ENCODE measurements around the gene SLC43A2.

SLC43A2 gene

DNA sequence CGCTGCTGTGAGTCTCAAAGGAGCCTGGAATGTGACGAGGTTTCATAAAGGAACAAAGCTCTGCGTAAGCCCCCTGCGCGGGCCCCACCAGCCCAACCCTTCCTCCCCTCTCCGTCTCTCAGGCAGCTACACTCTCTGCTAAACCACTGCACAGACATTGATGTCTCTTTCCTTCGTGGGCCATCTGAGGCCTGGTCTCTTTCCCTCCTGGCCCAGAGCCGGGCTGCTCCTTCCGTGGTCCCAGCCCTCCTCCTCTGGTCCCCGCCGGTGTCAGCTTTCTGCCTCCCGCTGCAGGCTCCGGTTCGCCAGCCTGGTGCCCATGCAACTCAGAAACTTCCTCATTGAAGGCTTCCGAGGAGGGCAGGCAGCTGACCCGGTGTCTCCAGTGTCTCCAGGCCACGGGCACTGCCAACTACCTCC lies 9.5 kb upstream of the SLC43A2 start:
- TF ChIP-seq EZH2phosphoT487 (IDR thresholded peaks at IDR 0.05; ENCODE audit: low read length) (no peak), EZH2 (optimal IDR thresholded peaks at IDR 0.05; ENCODE audit: low read depth, low read length) (no peak)
- TF ChIP-seq, protein P1, sequence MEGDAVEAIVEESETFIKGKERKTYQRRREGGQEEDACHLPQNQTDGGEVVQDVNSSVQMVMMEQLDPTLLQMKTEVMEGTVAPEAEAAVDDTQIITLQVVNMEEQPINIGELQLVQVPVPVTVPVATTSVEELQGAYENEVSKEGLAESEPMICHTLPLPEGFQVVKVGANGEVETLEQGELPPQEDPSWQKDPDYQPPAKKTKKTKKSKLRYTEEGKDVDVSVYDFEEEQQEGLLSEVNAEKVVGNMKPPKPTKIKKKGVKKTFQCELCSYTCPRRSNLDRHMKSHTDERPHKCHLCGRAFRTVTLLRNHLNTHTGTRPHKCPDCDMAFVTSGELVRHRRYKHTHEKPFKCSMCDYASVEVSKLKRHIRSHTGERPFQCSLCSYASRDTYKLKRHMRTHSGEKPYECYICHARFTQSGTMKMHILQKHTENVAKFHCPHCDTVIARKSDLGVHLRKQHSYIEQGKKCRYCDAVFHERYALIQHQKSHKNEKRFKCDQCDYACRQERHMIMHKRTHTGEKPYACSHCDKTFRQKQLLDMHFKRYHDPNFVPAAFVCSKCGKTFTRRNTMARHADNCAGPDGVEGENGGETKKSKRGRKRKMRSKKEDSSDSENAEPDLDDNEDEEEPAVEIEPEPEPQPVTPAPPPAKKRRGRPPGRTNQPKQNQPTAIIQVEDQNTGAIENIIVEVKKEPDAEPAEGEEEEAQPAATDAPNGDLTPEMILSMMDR (IDR thresholded peaks at IDR 0.05; ENCODE audit: low read length), result no peak
- no peaks in the 10 kb centered on the region for H3K4me1 ChIP-seq (ENCODE audit: low read length)
- no peak overlapping the region for H3K4me2 ChIP-seq (ENCODE audit: low read depth, low read length)
- no peak overlapping the region for H3K27ac ChIP-seq (ENCODE audit: low read length)
- no peak overlapping the region for H3K9ac ChIP-seq (ENCODE audit: low read length)
- no peak overlapping the region for H2AFZ ChIP-seq (ENCODE audit: low read length)
- H3K79me2 ChIP-seq (ENCODE audit: low read length), result no peaks in the 10 kb centered on the region
- no peaks in the 10 kb centered on the region for H3K27me3 ChIP-seq (replicated peaks; ENCODE audit: insufficient read depth, low read length)
- no peak for DNase-seq
- no peaks in the 10 kb centered on the region for H3K9me2 ChIP-seq (replicated peaks; ENCODE audit: insufficient read depth, low read length)
- H4K20me1 ChIP-seq (ENCODE audit: insufficient read depth, low read length), result no peaks in the 10 kb centered on the region
- no peak overlapping the region for H3K4me3 ChIP-seq (ENCODE audit: low read length)
- no peaks in the 10 kb centered on the region for H3K36me3 ChIP-seq (replicated peaks; ENCODE audit: insufficient read depth, low read length)
- no peaks in the 10 kb centered on the region for H3K9me3 ChIP-seq (replicated peaks; ENCODE audit: insufficient read depth, low read length)
- H3F3A ChIP-seq (ENCODE audit: insufficient read depth, low read length), result 0 out of 2 replicates have a peak, but pooled peaks cover 4% of the 10 kb centered on the region

DNA sequence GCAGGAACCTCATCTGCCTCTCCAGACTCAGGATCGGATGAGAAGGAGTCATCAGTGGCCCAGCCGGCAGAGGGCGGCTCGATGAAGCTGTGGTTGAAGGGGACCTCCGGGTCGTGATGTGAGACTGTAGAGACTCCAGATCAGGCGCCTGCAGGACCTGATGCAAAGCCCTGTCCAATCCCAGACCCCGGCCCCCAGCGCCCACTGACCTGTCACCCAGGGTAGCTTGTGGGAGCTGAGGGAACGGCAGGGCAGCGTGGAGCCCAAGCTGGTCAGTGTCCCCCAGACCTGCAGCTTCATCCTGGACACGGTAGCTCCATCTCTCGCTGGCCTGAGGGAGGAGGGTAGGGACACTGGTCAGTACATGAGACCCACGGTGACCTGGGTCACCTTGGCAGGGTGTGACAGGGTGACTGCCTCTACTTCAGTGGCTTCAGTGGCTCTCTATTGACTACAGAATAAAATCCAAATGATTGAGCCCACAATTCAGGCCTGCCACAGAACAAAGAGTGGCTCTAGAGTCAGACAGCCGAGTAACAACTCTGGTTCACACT lies 8.2 kb upstream of the SLC43A2 start:
- peaks cover 1% of the 10 kb centered on the region; the same call in 1 of the 2 replicates for H3K4me1 ChIP-seq (ENCODE audit: low read length)

DNA sequence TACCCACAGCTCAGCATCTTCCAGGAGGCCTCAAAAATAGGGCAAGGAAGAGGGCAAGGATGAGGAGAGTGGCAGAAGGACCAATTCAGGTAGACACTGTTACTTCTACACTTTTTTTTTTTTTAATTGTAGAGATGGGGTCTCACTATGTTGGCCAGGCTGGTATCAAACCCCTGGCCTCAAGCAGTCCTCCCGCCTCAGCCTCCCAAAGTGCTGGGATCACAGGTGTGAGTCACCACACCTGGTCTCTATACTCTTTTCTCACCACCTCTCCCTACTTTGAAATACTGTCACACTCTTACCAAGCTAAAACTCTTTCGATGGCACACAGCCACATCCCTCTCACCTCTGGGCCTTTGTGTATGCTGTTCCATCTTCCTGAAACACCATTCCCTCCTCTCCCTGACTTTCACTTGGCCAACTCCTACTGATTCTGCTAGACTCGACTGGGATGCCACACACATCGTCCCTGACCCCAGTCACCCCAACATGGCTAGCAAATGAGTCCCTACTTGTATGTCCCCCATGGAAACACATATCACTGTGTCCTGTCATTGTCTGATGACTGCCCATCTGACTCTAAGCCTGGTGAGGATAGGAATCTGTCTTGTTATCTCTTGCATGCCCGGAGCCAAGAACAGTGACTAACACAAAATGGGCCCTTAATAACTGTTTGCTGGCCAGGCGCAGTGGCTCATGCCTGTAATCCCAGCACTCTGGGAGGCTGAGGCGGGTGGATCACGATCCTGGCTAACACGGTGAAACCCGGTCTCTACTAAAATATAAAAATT lies 7.2 kb upstream of the SLC43A2 start:
- H4K20me1 ChIP-seq (ENCODE audit: insufficient read depth, low read length), result no peaks in the 10 kb centered on the region
- no peak for TF ChIP-seq EZH2phosphoT487 (IDR thresholded peaks at IDR 0.05; ENCODE audit: low read length)
- TF ChIP-seq EZH2 (optimal IDR thresholded peaks at IDR 0.05; ENCODE audit: low read depth, low read length), result no peak
- TF ChIP-seq, protein P1 (IDR thresholded peaks at IDR 0.05; ENCODE audit: low read length), result no peak
- H3F3A ChIP-seq (ENCODE audit: insufficient read depth, low read length), result peaks cover 11% of the 10 kb centered on the region
- H3K4me1 ChIP-seq (ENCODE audit: low read length), result peaks cover 8% of the 10 kb centered on the region
- no peak overlapping the region for H3K27ac ChIP-seq (ENCODE audit: low read length)
- H3K9me3 ChIP-seq (replicated peaks; ENCODE audit: insufficient read depth, low read length), result no peaks in the 10 kb centered on the region
- no peaks in the 10 kb centered on the region for H3K79me2 ChIP-seq (ENCODE audit: low read length)
- no peak overlapping the region for H2AFZ ChIP-seq (ENCODE audit: low read length)
- H3K9me2 ChIP-seq (replicated peaks; ENCODE audit: insufficient read depth, low read length), result no peaks in the 10 kb centered on the region
- H3K27me3 ChIP-seq (replicated peaks; ENCODE audit: insufficient read depth, low read length), result no peaks in the 10 kb centered on the region
- H3K9ac ChIP-seq (ENCODE audit: low read length), result no peak overlapping the region
- no peak overlapping the region for H3K4me3 ChIP-seq (ENCODE audit: low read length)
- no peaks in the 10 kb centered on the region for H3K36me3 ChIP-seq (replicated peaks; ENCODE audit: insufficient read depth, low read length)
- DNase-seq, result no peak
- H3K4me2 ChIP-seq (ENCODE audit: low read depth, low read length), result no peak overlapping the region

More for the DNA sequence above, 8.2 kb upstream of the SLC43A2 start:
- Histone ChIP-seq H3K79me2 (ENCODE audit: low read length) (no peaks in the 10 kb centered on the region), H3K4me2 (ENCODE audit: low read depth, low read length) (no peak overlapping the region), H3K4me3 (ENCODE audit: low read length) (no peak overlapping the region), H2AFZ (ENCODE audit: low read length) (no peak overlapping the region), H3K9me2 (replicated peaks; ENCODE audit: insufficient read depth, low read length) (no peaks in the 10 kb centered on the region), H3F3A (ENCODE audit: insufficient read depth, low read length) (peaks cover 2% of the 10 kb centered on the region), H3K9ac (ENCODE audit: low read length) (no peak overlapping the region), H3K27me3 (replicated peaks; ENCODE audit: insufficient read depth, low read length) (no peaks in the 10 kb centered on the region), H3K36me3 (replicated peaks; ENCODE audit: insufficient read depth, low read length) (no peaks in the 10 kb centered on the region), H3K27ac (ENCODE audit: low read length) (no peak overlapping the region), H4K20me1 (ENCODE audit: insufficient read depth, low read length) (no peaks in the 10 kb centered on the region), H3K9me3 (replicated peaks; ENCODE audit: insufficient read depth, low read length) (no peaks in the 10 kb centered on the region)
- DNase-seq, result no peak
- TF ChIP-seq EZH2phosphoT487 (IDR thresholded peaks at IDR 0.05; ENCODE audit: low read length), result no peak
- TF ChIP-seq EZH2 (optimal IDR thresholded peaks at IDR 0.05; ENCODE audit: low read depth, low read length), result no peak
- TF ChIP-seq, protein P1 (IDR thresholded peaks at IDR 0.05; ENCODE audit: low read length), result no peak

Measured in MM.1S (cell line).